NAMALWA (cell line): ENCODE data around the gene NDEL1.
A peak's percentile ranks its signal among the peaks of the same experiment; 100 is the strongest.

Experiments
- DNase-seq: peaks from one replicate; pipeline ENCODE4 v3.0.0-alpha.2; 2015; ENCODE audit warnings: low spot score

NDEL1 gene

DNA sequence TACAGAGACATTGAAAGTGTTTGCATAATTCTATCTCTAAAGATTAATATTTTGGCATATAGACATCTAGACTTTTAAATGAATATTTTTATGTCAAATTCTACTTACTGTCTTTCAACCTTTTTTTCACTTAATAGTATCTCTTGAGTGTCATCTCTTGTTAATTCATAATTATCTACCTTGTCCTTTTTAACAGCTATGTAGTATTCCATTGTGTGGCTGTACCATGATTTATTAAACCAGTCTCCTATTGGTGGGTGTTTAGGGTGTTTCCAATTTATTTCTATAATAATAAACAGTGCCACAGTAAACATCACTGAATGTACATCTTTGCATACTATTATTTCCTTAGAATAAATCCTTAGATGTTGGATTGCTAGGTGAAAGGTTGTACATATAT lies 21.7 kb upstream of the NDEL1 start:
- no peak for DNase-seq

DNA sequence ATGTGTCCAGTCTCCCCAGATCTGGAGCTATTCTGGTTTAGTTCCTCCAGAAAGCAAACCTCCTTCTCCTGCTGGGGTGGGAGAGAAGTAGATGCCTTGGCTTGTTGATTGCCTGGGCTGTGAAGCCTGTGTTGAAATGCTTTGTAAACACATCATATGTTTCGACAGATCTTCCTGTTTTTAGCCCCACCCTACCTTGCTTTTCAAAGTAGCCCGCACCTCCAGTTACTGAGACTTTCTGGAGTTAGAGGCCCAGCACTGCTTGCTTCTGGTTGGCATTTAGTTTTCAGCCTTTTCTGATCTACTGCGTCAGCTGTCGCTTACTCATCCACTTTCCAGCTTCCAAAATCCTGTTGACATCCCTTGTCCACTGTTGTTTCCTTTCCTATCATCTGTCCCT lies 17.9 kb upstream of the NDEL1 start:
- no peak for DNase-seq

DNA sequence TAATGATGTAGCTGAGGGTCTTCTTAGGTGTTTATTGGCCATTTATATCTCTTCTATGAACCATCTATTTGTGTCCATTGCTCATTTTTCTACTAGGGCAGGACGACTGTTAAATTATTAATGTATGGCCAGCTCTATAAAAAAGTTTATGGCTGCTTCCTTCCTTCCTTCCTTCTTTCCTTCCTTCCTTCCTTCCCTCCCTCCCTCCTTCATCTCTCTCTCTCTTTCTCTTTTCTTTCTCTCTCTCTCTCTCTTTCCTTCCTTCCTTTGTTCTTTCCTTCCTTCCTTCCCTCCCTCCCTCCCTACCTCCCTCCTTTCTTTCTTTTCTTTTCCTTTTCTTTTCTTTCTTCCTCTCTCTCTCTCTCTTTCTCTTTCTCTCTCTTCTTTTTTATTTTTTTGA lies 17.2 kb upstream of the NDEL1 start:
- no peak for DNase-seq

DNA sequence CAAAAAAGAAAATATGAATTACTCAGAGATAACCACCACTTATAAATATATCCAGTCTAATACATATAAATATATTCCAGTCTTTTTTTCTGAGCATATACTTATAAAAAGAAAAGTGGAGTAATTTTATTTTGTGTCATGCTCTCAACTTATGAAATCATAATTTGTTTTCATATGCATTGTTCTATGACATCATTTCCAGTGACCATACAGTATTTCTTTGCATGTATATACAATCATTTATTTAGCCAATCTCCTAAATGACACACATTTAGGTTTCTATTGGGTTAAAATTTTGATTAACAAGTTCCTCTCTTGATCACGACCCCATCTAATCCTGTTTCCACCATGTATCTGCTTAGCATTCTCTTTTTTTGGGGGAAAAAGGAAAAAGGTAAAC lies 16.4 kb upstream of the NDEL1 start:
- DNase-seq: no peak

DNA sequence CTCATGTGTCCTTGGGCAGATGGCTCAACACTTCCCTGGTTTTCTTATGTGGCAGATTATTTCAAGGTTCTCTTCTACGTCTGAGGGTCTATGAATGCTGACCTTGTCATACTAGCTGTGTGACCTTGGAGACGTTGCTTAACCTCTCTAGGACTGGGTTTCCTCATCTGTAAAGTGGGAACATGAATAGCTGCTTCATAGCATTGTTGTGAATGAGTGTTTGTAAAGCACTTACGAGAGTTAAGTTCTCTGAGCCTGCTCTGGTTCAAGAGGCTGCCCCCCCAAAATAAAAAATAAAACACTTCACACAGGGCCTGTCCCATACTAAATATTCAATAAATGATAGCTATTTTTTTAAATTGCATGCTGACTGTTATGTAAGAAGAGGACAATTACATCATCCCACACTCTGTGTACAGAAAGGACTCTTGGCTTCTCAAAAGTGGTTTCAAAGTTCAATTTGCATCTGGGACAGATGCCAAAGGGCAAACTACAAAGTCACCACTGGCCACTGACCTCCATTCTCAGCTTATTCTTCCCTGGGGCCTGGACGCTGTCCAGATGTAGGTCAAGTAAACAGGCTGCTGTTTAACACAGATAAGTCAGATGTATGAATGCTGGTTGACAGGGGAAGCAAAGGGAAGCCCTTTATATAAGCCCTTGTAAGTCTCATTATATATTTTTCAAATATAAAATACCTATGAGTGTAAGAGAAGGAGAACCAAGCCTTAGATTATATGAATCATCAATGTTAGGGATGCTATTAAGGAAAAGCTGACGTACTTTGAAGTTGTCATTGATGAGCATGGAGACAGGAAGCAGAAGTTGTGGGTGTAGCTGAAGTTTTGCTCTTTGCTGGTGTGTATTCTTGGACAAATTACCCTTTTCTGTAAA lies 15.4 kb upstream of the NDEL1 start:
- DNase-seq: no peak

DNA sequence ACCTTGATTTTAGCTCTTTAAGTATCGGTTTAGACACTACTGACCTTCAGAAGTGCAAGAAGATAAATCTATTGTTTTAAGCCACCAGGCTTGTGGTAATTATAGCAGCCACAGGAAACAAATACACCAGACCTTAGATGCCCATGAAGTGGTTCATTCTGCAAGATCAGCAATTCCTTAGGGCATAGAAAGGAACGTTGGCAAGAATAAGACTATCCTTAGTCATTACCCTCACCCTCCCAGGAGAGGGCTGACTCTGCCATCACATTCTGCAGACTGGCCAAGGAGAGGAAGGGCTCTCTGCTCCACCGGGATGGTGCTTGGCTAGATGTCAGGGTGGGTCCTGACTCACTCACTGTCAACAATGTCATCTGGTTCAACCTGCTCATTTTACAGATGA lies 14.1 kb upstream of the NDEL1 start:
- no peak for DNase-seq

DNA sequence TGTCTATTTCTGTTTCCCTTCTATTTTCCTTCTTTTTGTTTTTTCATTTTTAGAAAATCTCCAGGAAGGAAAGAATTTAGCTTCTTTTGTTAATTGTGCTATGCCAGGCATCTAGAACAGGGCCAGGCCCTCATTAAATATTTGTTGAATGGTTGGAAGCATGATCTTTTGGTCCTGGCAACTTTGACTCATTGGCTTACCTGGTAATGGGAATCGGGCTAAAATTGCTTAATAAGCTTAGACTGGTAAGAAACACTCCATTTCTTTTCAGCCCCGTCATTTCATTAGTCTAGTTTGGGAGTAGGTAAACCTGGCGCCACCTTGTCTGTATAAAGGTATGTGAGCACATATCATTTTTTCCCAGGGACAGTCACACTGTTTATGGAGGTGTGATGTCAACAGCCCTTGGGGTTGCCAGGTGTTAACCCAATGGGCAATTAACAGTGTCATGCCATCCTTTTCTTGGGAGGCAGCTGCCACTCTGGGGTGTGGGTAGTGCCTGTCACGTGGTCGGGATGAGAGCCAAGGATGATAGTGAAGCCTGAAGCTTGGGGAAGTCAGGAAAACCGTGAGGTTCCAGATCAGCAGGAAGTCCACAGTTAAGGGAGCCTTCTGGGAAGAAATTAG lies 9.5 kb upstream of the NDEL1 start:
- DNase-seq: no peak

DNA sequence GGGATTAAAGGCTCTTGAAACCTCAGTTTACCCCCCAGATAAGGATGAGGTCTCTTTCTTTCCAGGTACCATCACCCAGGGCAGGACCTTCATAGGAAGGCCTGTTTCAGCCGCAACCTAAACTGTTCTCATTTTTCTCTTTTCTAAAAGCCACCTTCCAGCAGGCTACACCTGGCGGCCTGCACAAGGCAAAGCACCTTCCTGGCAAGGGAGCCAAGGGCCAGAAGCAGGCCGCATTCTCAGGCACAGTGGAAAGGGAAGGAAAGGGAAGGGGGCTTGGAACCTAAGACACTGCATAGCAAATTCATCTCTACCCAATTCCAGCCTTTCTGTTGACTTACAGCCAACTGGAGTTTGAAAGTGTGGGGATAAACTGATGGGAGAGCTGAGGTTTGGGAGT lies 8.9 kb upstream of the NDEL1 start:
- no peak for DNase-seq

DNA sequence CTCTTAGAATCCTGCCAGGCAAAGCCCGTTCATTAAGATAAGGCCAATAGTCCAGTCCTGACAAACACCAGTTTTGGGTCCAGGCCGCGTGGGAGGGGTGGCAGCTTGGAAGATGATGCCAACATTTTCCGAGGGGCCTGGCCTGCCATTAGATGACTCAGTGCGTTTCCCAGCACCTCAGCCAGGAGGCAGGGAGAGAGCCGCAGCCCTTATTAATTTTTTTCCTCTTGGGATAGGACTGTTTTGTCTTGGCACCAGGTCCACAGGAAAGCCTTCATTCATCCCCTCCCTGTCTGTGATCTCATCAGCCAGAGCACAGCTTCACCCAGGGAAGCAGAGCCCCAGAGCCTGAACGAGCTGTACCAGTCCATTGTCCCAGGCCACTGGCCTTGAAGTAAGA lies 4.7 kb upstream of the NDEL1 start:
- no peak for DNase-seq

DNA sequence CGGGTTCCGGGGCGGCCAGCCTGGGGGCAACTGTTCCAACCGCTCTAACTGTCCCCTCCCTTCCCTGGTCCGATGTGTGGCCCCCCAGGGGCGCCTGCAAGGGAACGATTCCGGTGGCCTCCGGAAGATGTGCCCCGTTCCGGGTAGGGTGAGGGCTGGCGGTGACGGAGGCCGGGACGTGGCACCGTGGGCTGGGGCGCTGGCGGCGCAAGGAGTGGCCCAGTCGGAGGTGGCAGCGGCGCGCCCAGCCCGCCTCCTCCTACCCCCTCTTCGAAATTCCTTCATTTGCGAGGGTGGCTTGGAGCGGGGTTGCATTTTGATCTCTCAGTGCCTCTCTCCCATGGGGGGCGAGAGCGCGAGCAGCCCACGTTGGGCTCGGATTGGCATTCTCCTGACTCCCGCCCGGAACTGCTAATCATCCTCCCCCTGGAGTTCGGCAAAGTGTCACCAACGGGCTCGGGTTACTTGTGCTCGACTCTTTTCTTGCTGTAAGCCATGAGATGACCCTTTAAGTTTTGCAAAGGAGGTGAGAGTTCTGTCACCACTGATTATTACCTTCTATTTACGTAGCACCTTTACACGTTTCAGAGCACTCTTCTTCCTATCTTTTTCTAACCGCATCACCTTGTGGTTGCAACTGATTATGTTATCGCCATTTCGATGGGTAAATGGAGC lies 622 bp downstream of the NDEL1 start:
- peak; percentile 51 for DNase-seq

DNA sequence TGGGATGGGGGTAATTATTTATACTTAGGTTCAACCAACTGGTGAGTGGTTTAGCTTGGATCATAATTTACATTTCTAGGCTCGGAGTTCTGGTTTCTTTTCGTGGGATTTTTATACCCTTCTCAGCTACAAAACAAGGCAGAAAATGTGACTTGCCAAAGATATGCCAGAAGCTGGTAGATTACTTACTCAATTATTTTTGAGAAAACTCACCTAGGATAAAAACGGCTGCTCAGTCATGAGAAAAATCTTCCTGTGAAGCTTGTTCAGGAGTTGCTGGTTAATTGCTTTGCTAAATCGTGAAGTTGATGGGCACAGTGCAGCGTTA lies 1.1 kb downstream of the NDEL1 start:
- no peak for DNase-seq

DNA sequence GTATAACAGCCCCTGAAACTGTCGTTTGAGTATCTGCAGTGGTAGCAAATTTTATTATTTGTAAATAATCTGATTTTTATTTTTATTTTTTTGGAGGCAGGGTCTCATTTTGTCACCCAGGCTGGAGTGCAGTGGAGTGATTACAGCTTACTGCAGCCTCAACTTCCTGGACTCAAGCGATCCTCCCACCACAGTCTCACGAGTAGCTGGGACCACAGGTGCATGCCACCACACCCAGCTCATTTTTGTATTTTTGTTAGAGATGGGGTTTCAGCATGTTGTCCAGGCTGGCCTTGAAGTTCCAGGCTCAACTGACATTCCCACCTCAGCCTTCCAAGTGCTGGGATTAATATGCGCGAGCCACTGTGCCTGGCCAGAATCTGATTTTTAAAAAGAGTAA lies 2.8 kb downstream of the NDEL1 start:
- no peak for DNase-seq

DNA sequence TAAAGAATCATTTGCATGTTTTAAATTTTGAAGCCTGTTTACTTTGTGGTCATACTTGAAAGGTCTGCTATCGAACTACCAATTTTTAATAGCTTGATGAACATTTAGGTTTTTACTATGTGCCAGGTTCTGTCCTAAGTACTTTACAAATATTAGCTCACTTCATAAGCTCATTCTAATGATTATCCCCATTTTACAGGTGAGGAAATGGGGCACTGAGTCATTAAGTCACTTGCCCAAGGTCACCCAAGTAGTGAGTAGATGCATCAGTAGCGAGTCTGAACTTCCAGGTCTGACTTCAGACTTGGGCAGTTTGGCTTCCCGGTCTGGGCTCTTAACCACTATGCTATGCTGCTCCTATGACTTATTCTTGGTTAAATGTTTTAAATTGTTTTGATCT lies 4.0 kb downstream of the NDEL1 start:
- no peak for DNase-seq

DNA sequence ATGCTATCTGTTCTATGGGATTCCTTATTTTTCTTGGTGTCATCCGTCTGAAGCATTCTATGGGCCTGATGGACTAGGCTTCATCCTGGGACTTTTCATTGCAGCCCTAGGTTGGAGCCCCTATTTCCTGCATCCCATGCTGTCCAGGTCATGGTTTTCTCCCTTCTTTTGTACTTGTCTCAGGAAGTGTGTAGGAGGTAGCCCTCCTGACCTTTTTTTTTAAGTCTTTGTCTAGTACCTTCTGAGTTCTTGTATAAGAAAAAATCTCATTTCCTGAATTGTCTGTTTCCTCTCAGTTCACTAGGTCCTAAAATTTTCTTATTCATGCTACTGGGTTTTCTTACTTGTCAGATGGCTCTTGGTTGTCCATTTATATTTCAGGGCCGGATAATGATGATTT lies 6.0 kb downstream of the NDEL1 start:
- no peak for DNase-seq

DNA sequence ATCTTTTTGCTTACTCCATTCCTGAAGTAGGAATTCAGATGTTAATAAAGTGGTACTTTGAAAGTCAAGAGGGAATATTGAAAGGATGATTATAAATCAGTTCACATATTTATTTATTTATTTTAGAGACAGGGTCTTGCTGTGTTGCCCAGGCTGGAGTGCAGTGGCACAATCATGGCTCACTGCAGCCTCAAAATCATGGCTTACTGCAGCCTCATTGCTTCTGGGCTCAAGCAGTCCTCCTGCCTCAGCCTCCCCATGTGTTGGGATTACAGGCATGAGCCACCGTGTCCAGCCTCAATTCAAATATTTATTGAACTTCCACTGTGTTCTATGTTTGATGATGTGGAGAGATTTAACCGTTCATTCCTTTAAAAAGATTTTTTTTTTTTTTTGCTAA lies 6.6 kb downstream of the NDEL1 start:
- no peak for DNase-seq

DNA sequence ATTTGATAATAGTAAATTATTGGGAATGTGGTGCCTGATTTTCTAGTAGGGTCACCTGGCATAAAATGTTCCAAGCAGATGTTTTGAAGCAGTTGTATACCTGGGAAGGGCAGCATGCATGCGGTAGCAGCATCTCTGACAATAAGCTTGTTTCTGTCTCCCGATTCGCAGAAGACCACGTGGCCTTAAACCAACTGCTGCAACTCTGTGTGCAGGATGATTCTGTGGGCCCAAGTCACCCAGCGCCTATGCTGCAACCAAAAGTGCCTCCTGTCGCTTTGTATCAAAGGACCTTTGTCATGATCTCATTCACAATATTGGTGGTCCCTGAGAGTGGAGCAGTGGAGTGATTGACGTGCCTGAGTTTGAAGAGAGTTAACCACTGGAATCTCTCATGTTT lies 8.1 kb downstream of the NDEL1 start:
- DNase-seq: no peak

DNA sequence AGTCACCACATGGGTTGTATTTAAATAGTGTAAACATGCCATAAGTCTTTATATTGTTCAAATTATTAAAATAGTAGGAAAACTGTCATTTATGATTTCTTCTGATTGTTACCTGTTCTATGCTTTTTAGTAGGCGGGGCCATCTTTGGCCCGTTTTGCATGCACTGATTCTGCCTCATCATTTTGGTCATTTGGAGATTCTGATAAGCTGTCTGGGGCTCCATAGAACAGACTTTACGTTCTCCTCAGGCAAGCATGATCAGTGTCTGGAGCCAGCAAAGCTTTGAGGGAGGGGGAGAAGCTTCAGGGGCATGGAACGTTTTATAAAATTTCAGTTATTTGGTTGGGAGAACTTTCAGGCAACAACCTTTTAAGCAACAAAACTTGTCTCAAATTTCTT lies 8.8 kb downstream of the NDEL1 start:
- DNase-seq: no peak

DNA sequence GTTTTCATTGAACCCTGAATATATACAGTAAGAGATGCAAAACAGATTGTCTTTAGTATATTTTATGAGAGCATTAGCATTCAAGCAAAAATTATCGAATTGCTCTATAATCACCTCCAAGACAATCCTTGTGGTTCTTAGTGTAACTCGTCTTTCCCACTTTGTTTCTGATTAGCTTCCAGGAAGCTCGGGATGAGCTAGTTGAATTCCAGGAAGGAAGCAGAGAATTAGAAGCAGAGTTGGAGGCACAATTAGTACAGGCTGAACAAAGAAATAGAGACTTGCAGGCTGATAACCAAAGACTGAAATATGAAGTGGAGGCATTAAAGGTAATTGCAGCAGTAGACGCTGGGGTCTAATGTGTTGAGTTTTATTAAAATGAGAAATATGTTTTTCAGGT lies 9.9 kb downstream of the NDEL1 start:
- DNase-seq: no peak

DNA sequence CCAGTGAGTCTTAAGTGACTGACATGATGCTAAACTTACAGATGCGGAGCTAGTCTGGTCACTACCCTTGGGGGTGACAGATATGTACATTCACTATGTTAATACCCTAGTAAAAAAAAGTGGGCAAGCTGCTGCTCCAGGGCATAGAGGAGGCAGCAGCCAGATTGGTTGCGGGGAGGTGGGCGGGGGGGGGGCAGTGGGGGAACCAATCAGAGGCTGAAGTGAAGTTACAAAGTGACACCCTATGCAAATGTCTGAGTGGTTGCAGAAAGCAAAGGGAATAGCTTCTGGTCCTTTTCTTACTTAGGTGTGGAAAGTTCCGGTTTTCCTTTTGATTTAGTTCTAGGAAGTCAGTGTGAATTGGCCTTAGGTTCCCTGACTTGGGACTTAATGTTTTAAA lies 12.1 kb downstream of the NDEL1 start:
- DNase-seq: no peak

DNA sequence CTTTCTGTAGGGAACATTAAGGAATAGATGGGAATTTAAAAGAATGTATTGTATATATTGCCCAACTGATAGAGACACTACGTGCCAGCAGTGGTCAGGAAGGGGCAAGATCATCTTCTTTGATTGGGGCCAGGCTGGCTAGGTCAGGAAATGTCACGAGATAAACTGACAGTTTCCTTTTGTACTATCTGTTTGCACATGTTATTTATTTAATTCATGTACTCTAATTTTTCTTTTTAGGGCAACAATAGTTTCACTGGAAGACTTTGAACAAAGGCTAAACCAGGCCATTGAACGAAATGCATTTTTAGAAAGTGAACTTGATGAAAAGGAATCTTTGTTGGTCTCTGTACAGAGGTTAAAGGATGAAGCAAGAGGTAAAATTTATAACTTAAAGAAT lies 12.6 kb downstream of the NDEL1 start:
- DNase-seq: no peak

DNA sequence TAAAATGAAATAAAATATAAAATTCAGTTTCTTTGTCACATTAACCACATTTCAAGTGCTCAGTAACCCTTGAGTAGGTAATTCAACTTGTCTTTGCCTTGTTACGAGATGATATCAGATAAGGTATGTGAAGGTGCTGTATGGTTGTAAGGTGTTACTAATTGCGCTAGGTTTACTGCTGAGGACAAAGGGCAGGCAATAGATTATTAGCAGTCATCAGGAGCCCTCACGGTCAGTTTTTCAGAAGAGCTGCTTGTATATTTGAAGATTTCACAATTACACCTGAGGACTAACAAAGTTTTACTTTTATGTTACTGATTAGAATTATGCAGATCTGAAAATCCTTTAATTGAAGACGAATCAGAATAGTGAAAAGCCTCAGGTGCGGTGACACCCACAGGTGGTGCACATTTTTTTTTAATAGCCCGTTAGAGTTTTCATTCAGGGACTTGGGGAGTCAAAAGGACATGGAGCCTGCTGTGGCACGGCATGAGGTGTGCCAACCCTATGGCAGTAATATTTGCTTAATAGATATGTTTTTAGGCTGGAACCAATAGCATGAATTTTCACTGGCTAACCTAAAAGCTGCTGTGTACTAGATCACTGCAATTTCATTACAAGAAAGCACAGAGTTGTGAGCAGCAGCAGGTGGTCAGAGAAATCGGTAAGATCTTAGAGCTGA lies 16.4 kb downstream of the NDEL1 start:
- DNase-seq: no peak

DNA sequence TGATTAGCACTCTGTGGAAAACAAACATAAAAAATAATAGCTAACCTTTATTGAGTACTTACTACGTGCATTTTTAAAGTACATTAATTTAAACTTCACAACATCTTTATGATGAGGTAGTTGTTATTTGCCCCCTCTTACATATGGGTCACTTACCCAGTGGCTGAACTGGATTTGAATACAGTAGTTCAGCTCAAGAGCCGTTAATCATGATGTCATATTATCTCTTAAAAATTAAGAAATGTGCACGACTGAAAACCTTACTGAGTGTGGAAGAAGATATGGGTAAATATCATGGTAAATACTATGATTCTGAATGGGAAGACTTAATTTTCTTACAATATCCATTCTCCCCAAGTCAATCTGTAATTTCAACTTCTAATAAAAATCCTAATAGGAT lies 17.6 kb downstream of the NDEL1 start:
- no peak for DNase-seq

DNA sequence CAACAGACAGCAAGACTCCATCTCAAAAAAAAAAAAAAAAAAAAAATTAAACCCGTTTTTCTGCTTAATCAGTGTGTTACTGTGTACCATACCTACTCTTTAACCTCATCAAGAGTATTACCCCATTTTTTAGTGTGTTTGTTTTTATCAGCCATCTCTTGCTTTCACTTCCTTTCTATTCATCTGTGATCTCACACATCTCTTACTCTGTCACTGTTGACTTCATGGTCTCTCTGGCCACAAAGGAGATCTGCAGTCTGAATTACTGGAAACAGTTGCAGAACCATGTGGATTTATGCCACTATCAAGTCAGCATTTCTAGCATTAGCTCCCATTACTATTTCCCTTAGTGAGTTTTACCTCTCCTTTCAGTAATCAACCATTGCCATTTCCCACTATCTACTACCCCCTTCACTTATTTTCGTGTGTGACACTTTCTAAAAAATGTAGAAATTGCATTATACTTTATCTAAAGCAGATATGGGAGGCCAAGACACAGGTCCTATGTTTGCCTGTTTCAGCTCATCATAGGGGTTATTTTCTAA lies 20.1 kb downstream of the NDEL1 start:
- no peak for DNase-seq
